Hepatocyte (in vitro differentiated cells): ENCODE data around the gene AKAP13. TPM values are rescaled to one million over a fixed set of nuclear protein-coding genes. Genes with fewer than 3 reads are reported as not detected.
A peak's percentile ranks its signal among the peaks of the same experiment; 100 is the strongest.

Source experiments
- DNase-seq: peaks from one replicate; pipeline ENCODE4 v3.0.0-alpha.2; 2016; ENCODE audit warnings: low spot score
- H2AFZ ChIP-seq: fragments of 200-600 bp; sonication (generic); 2 replicates; pipeline ENCODE4 v1.6.0; 2016; ENCODE audit warnings: antibody characterized with exemption, mild to moderate bottlenecking
- H3K27ac ChIP-seq: fragments of 200-600 bp; sonication (generic); 2 replicates; pipeline ENCODE4 v1.5.1; 2016; ENCODE audit warnings: mild to moderate bottlenecking
- H3K27me3 ChIP-seq: fragments of 200-600 bp; sonication (generic); 2 replicates; pipeline ENCODE4 v1.6.1; 2016
- H3K36me3 ChIP-seq: fragments of 200-600 bp; sonication (generic); replicated peaks from 2 replicates; pipeline ENCODE4 v1.5.1; 2016; ENCODE audit warnings: low read depth; ENCODE audit not compliant: insufficient read depth
- H3K4me1 ChIP-seq: fragments of 200-600 bp; sonication (generic); 2 replicates; pipeline ENCODE4 v1.5.1; 2016; ENCODE audit warnings: mild to moderate bottlenecking, moderate library complexity; ENCODE audit not compliant: insufficient read depth
- H3K4me2 ChIP-seq: fragments of 200-600 bp; sonication (generic); 2 replicates; pipeline ENCODE4 v1.6.0; 2016
- H3K4me3 ChIP-seq: fragments of 200-600 bp; sonication (generic); 2 replicates; pipeline ENCODE4 v1.5.1; 2016; ENCODE audit warnings: mild to moderate bottlenecking
- H3K79me2 ChIP-seq: fragments of 200-600 bp; sonication (generic); 2 replicates; pipeline ENCODE4 v1.6.0; 2017; ENCODE audit warnings: mild to moderate bottlenecking
- H3K9me2 ChIP-seq: fragments of 200-600 bp; sonication (generic); replicated peaks from 2 replicates; pipeline ENCODE4 v1.6.0; 2017; ENCODE audit warnings: mild to moderate bottlenecking; ENCODE audit not compliant: insufficient read depth
- H3K9me3 ChIP-seq: fragments of 200-600 bp; sonication (generic); 2 replicates; pipeline ENCODE4 v1.5.1; 2016; ENCODE audit warnings: low read depth, mild to moderate bottlenecking
- H4K20me1 ChIP-seq: fragments of 200-600 bp; sonication (generic); 2 replicates; pipeline ENCODE4 v1.6.0; 2016; ENCODE audit warnings: mild to moderate bottlenecking; ENCODE audit not compliant: insufficient read depth, poor library complexity, severe bottlenecking
- CTCF ChIP-seq: fragments of 200-600 bp; sonication (generic); IDR thresholded peaks from 2 replicates; pipeline ENCODE4 v1.5.1; 2016; ENCODE audit warnings: antibody characterized with exemption, mild to moderate bottlenecking; ENCODE audit not compliant: poor library complexity
- EZH2 ChIP-seq: fragments of 200-600 bp; sonication (generic); IDR thresholded peaks from 2 replicates; pipeline ENCODE4 v1.6.1; 2016; ENCODE audit warnings: antibody characterized with exemption, mild to moderate bottlenecking, borderline replicate concordance
- EZH2phosphoT487 ChIP-seq: fragments of 200-600 bp; sonication (generic); IDR thresholded peaks from one replicate; pipeline ENCODE4 v1.6.1; 2018; ENCODE audit warnings: antibody characterized with exemption, mild to moderate bottlenecking, low read depth, moderate library complexity; ENCODE audit not compliant: unreplicated experiment, severe bottlenecking
- WGBS: methylation state at CpG from one replicate; pipeline ENCODE4 v1.1.6; 2016; ENCODE audit warnings: low lambda C conversion rate; ENCODE audit errors: missing lambda C conversion rate; 5-methylcytosine and 5-hydroxymethylcytosine counted together
- polyA plus RNA-seq: library from polyadenylated mRNA; unstranded; fragments of >200 nt; fragmentation: Nextera tagmentation; extraction: Ambion mirVana; gene quantifications from 2 replicates; pipeline ENCODE4 v1.2.1, GENCODE V29; 2016
- total RNA-seq: library from RNA; depleted of rRNA; stranded (reverse); fragments of >200 nt; gene quantifications from 2 replicates; pipeline ENCODE4 v1.2.3, GENCODE V29; 2014

The AKAP13 gene
- total and polyA plus RNA-seq, 2 experiments from 2014 or later, result 55.6 to 80.9 TPM

GRCh38 chr15:85452436-85452835, 72.0 kb downstream of the AKAP13 start:
- Histone ChIP-seq H3K27ac (no peak overlapping the region), H3K9me3 (peaks cover 15% of the 10 kb centered on the region), H3K9me2 (no peaks in the 10 kb centered on the region), H4K20me1 (peaks cover 38% of the 10 kb centered on the region), H3K79me2 (peaks cover 99% of the 10 kb centered on the region), H3K4me2 (no peak overlapping the region), H3K4me3 (no peak overlapping the region), H3K36me3 (no peaks in the 10 kb centered on the region), H2AFZ (no peak overlapping the region), H3K4me1 (peaks cover 4% of the 10 kb centered on the region), H3K27me3 (no peaks in the 10 kb centered on the region)
- TF ChIP-seq EZH2 (no peak), CTCF (no peak), EZH2phosphoT487 (no peak)
- 97% methylated on average over 1 of the region's 1 CpG for WGBS
- DNase-seq, result no peak

GRCh38 chr15:85453144-85453872, 72.9 kb downstream of the AKAP13 start:
- Histone ChIP-seq H3K79me2 (peaks cover 99% of the 10 kb centered on the region), H2AFZ (no peak overlapping the region), H3K9me3 (peaks cover 15% of the 10 kb centered on the region), H3K4me1 (peaks cover 4% of the 10 kb centered on the region), H3K9me2 (no peaks in the 10 kb centered on the region), H3K27ac (no peak overlapping the region), H3K27me3 (no peaks in the 10 kb centered on the region), H4K20me1 (peaks cover 40% of the 10 kb centered on the region), H3K4me3 (no peak overlapping the region), H3K4me2 (no peak overlapping the region), H3K36me3 (no peaks in the 10 kb centered on the region)
- TF ChIP-seq EZH2 (no peak), EZH2phosphoT487 (no peak), CTCF (no peak)
- WGBS, result 85% methylated on average over 5 of the region's 5 CpGs
- DNase-seq, result no peak

GRCh38 chr15:85454403-85454802, 74.0 kb downstream of the AKAP13 start:
- no peak for DNase-seq
- TF ChIP-seq EZH2 (no peak), CTCF (no peak)
- peaks cover 97% of the 10 kb centered on the region for H3K79me2 ChIP-seq
- H3K27me3 ChIP-seq, result no peaks in the 10 kb centered on the region
- 66% methylated on average over 7 of the region's 7 CpGs for WGBS
- peaks cover 40% of the 10 kb centered on the region for H4K20me1 ChIP-seq
- H3K4me1 ChIP-seq, result peaks cover 4% of the 10 kb centered on the region
- peak overlapping the region; percentile 24 for H3K4me2 ChIP-seq
- H2AFZ ChIP-seq, result no peak overlapping the region
- no peak overlapping the region for H3K27ac ChIP-seq
- H3K9me3 ChIP-seq, result peaks cover 15% of the 10 kb centered on the region
- no peak overlapping the region for H3K4me3 ChIP-seq
- H3K9me2 ChIP-seq, result no peaks in the 10 kb centered on the region
- no peaks in the 10 kb centered on the region for H3K36me3 ChIP-seq

GRCh38 chr15:85455891-85456290, 75.5 kb downstream of the AKAP13 start:
- H4K20me1 ChIP-seq, result peaks cover 47% of the 10 kb centered on the region
- no peak for TF ChIP-seq CTCF
- no peak for TF ChIP-seq EZH2phosphoT487
- no peak for TF ChIP-seq EZH2
- no peaks in the 10 kb centered on the region for H3K9me2 ChIP-seq
- peaks cover 7% of the 10 kb centered on the region for H3K9me3 ChIP-seq
- H3K4me3 ChIP-seq, result no peak overlapping the region
- H3K36me3 ChIP-seq, result no peaks in the 10 kb centered on the region
- H2AFZ ChIP-seq, result no peak overlapping the region
- peaks cover 4% of the 10 kb centered on the region for H3K4me1 ChIP-seq
- no peak for DNase-seq
- no peak overlapping the region for H3K27ac ChIP-seq
- H3K4me2 ChIP-seq, result no peak overlapping the region
- no peaks in the 10 kb centered on the region for H3K27me3 ChIP-seq
- peaks cover 97% of the 10 kb centered on the region for H3K79me2 ChIP-seq
